CD4-positive, alpha-beta T cell (primary cell): ENCODE data around the gene SDK2. TPM values are rescaled to one million over a fixed set of nuclear protein-coding genes. Genes with fewer than 3 reads are reported as not detected.

ENCODE experiments used
- ATAC-seq: fragments of 200-7000 bp; cut with Tn5 transposase; one replicate; pipeline ENCODE4 v1.10.0; 2022; ENCODE audit warnings: mild to moderate bottlenecking; ENCODE audit not compliant: poor library complexity
- CTCF ChIA-PET: fragments of 350-600 bp; sonication (Branson Sonifier 250); formaldehyde crosslinking; loops from one replicate; lab custom pipeline; 2021; ENCODE audit warnings: antibody characterized with exemption, inconsistent platforms; lab: Charles Lee
- POLR2A ChIA-PET: fragments of 350-600 bp; sonication (Branson Sonifier 250); formaldehyde crosslinking; loops from one replicate; lab custom pipeline; 2021; ENCODE audit warnings: antibody characterized with exemption, inconsistent platforms; lab: Charles Lee
- DNase-seq, 14 experiments: peaks; one replicate each; pipeline ENCODE4 v3.0.0-alpha.2; 2013 to 2020; ENCODE audit warnings: mixed read lengths in 2 of 14
- H3K27ac ChIP-seq, 2 donors: one replicate each; pipeline versions ENCODE4 v1.5.1 to v1.7.0; 2013; ENCODE audit warnings: low read length in 2 of 2, low read depth in 1 of 2, mild to moderate bottlenecking in 1 of 2
- H3K27me3 ChIP-seq, 2 experiments: 1 replicate in 1 of 2; 2 replicates in 1 of 2; pipeline versions ENCODE4 v1.6.1 to v1.7.0; 2013; ENCODE audit warnings: low read length in 2 of 2, control low read depth in 1 of 2, mild to moderate bottlenecking in 1 of 2, moderate library complexity in 1 of 2; ENCODE audit not compliant: insufficient read depth in 2 of 2, control insufficient read depth in 1 of 2
- H3K36me3 ChIP-seq: one replicate; pipeline ENCODE4 v1.6.1; 2013; ENCODE audit warnings: low read length, control low read depth; ENCODE audit not compliant: insufficient read depth
- H3K4me1 ChIP-seq: one replicate; pipeline ENCODE4 v1.6.1; 2013; ENCODE audit warnings: low read length, control low read depth; ENCODE audit not compliant: insufficient read depth
- H3K4me3 ChIP-seq: one replicate; pipeline ENCODE4 v1.5.1; 2013; ENCODE audit warnings: mild to moderate bottlenecking, low read length, moderate library complexity
- H3K9me3 ChIP-seq, 2 experiments: 1 replicate in 1 of 2; 2 replicates in 1 of 2; pipeline versions ENCODE4 v1.6.1 to v1.7.0; 2013; ENCODE audit warnings: low read length in 2 of 2, mild to moderate bottlenecking in 2 of 2, control low read depth in 1 of 2, moderate library complexity in 1 of 2; ENCODE audit not compliant: control insufficient read depth in 1 of 2, insufficient read depth in 1 of 2
- H3K27ac Mint-ChIP-seq: one replicate; pipeline ENCODE4 v1.8.0; 2020; ENCODE audit warnings: mixed read lengths
- H3K27me3 Mint-ChIP-seq: one replicate; pipeline ENCODE4 v1.8.0; 2021; ENCODE audit warnings: mixed read lengths
- H3K36me3 Mint-ChIP-seq: one replicate; pipeline ENCODE4 v1.8.0; 2021; ENCODE audit warnings: low read depth, mixed read lengths
- H3K4me1 Mint-ChIP-seq: one replicate; pipeline ENCODE4 v1.8.0; 2021; ENCODE audit warnings: low read depth, mixed read lengths
- H3K4me3 Mint-ChIP-seq: one replicate; pipeline ENCODE4 v1.8.0; 2020; ENCODE audit warnings: mild to moderate bottlenecking, mixed read lengths
- H3K9me3 Mint-ChIP-seq: one replicate; pipeline ENCODE4 v1.8.0; 2020; ENCODE audit warnings: mixed read lengths
- CTCF ChIP-seq: fragments of 200-600 bp; IDR thresholded peaks from one replicate; pipeline ENCODE4 v1.8.0; 2022; ENCODE audit warnings: antibody characterized with exemption, mild to moderate bottlenecking
- intact Hi-C, 2 experiments: fragments of 100-400 bp; cut with DNase I in 1 of 2; cut with micrococcal nuclease in 1 of 2; formaldehyde crosslinking; loops; one replicate each; pipeline versions ENCODE4 v1.15.1 to v1.9.0; 2023 to 2025; cut with DNase I, micrococcal nuclease
- total RNA-seq, 174 experiments: library from RNA in 2 of 174; stranded (reverse) in 2 of 174; gene quantifications; one replicate each; pipeline ENCODE4 v1.2.3 and lab custom pipeline; 2021 to 2026

Gene SDK2
- total RNA-seq, 2 experiments from 2014 or later = 8.1 to 8.2 TPM

- H3K36me3 ChIP-seq = no peaks in the 10 kb centered on the region
- H3K27ac Mint-ChIP-seq = no peak overlapping the region
- no peak overlapping the region for H3K4me3 ChIP-seq
- intact Hi-C loops = no loop called here
- no peak overlapping the region for H3K4me3 Mint-ChIP-seq
- ATAC-seq = no peak
- peaks cover 29% of the 10 kb centered on the region for H3K4me1 Mint-ChIP-seq
- H3K27ac ChIP-seq = no peak overlapping the region
- H3K36me3 Mint-ChIP-seq = no peaks in the 10 kb centered on the region
- ChIA-PET CTCF (no interaction called here), POLR2A (no interaction called here)
- H3K27me3 Mint-ChIP-seq = no peaks in the 10 kb centered on the region
- TF ChIP-seq CTCF = no peak
- H3K27me3 ChIP-seq = no peaks in the 10 kb centered on the region
- no peak for DNase-seq
- H3K9me3 ChIP-seq = no peaks in the 10 kb centered on the region
- peaks cover 8% of the 10 kb centered on the region for H3K4me1 ChIP-seq
- no peaks in the 10 kb centered on the region for H3K9me3 Mint-ChIP-seq
These were observed 72.6 kb downstream of the SDK2 start for GRCh38 chr17:73571511-73572130.

DNA sequence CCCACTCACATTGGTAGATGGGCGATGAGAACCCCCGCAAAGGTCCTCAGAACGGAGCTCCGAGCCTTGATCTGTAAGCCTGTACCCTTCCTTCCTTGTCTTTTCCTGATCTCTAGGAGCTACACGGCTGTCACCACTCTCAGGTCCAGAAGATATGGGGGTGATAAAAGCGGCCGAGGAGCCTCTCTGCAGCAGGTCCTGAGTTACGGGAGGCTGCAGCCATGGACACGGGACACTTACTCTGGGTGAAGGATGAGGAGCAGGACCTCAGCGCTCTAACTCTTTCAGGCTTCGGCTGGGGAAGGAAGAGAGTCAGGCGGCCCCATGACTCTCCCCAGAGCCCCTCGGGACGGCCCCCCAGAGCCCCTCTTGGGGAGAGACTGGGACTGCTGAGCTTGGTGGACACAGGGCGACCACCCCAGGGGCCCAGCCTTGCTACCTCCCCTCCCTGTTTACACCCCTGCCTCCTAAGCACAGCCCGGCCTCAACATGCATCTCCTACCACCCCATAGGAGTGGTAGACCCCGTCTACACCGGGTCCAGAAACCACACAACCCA, 74.4 kb downstream of the SDK2 start:
- Histone ChIP-seq H3K27me3 (no peaks in the 10 kb centered on the region), H3K4me1 (peaks cover 8% of the 10 kb centered on the region), H3K27ac (no peak overlapping the region), H3K9me3 (no peaks in the 10 kb centered on the region), H3K4me3 (no peak overlapping the region), H3K36me3 (no peaks in the 10 kb centered on the region)
- POLR2A ChIA-PET = no interaction called here
- Mint-ChIP-seq H3K36me3 (no peaks in the 10 kb centered on the region), H3K9me3 (no peaks in the 10 kb centered on the region), H3K4me3 (no peak overlapping the region), H3K4me1 (peaks cover 35% of the 10 kb centered on the region), H3K27me3 (no peaks in the 10 kb centered on the region), H3K27ac (peak overlapping the region; percentile 36)
- TF ChIP-seq CTCF = no peak
- ATAC-seq (no peak), DNase-seq (no peak)
- CTCF ChIA-PET = no interaction called here
- intact Hi-C loops = no loop called here

- H3K27me3 ChIP-seq = no peaks in the 10 kb centered on the region
- Mint-ChIP-seq H3K36me3 (no peaks in the 10 kb centered on the region), H3K27ac (peak overlapping the region; percentile 85), H3K4me3 (no peak overlapping the region), H3K9me3 (no peaks in the 10 kb centered on the region), H3K27me3 (no peaks in the 10 kb centered on the region), H3K4me1 (peaks cover 35% of the 10 kb centered on the region)
- H3K27ac ChIP-seq = no peak overlapping the region
- no peak for DNase-seq
- ATAC-seq = no peak
- POLR2A ChIA-PET = no interaction called here
- no peak overlapping the region for H3K4me3 ChIP-seq
- H3K9me3 ChIP-seq = no peaks in the 10 kb centered on the region
- intact Hi-C loops = no loop called here
- no peak for TF ChIP-seq CTCF
- CTCF ChIA-PET = no interaction called here
- H3K4me1 ChIP-seq = peaks cover 8% of the 10 kb centered on the region
- H3K36me3 ChIP-seq = no peaks in the 10 kb centered on the region
These were observed 75.3 kb downstream of the SDK2 start for GRCh38 chr17:73568934-73569333.
